ENCODE data around the gene TRIM33. TPM values are rescaled to one million over a fixed set of nuclear protein-coding genes. Genes with fewer than 3 reads are reported as not detected.
"Not testable (repeated sequence)": the region's sequence is repeated elsewhere in the genome, so short reads cannot be mapped to it uniquely, and the experiment has no call there.

The TRIM33 gene
- total RNA-seq, 1 experiment from 2014 or later, result 41.2 TPM

GRCh38 chr1:114423455-114423854 lies 87.5 kb downstream of the TRIM33 start:
- Histone ChIP-seq H3K36me3 (ENCODE audit: control insufficient read depth in 1 of 2, insufficient read depth in 2 of 2, low read length in 2 of 2) (peaks cover 34 to 35% of the 10 kb centered on the region in 2 experiments), H3K27me3 (ENCODE audit: insufficient read depth, low read length) (no peaks in the 10 kb centered on the region), H3K9ac (ENCODE audit: low read length) (no peak overlapping the region), H3K4me1 (ENCODE audit: control insufficient read depth in 1 of 2, insufficient read depth in 2 of 2, low read length in 2 of 2) (no peaks in the 10 kb centered on the region), H3K4me3 (replicated peaks in 1 of 2; ENCODE audit: low read depth in 1 of 2, low read length in 2 of 2) (no peak overlapping the region), H3K9me3 (ENCODE audit: control insufficient read depth in 1 of 2, insufficient read depth in 1 of 2, low read depth in 1 of 2, low read length in 2 of 2) (no peaks in the 10 kb centered on the region), H4K20me1 (ENCODE audit: insufficient read depth) (no peaks in the 10 kb centered on the region), H3K27ac (ENCODE audit: low read depth, low read length) (no peak overlapping the region), H3K79me2 (ENCODE audit: insufficient read depth, low read length) (0 out of 2 replicates have a peak, but pooled peaks cover 5% of the 10 kb centered on the region), H3K9me2 (ENCODE audit: insufficient read depth) (no peaks in the 10 kb centered on the region), H2AFZ (ENCODE audit: low read depth, low read length, poor library complexity, severe bottlenecking) (no peak overlapping the region), H3K4me2 (ENCODE audit: low read length) (no peak overlapping the region)
- ChIA-PET RAD21 (ENCODE audit: low non-redundant PET in 1 of 2, low total read pairs in 2 of 2, uncharacterized antibody in 2 of 2, unreplicated experiment in 2 of 2) (no interaction called here), POLR2A (no interaction called here), CTCF (no interaction called here)
- no TSS peak for BruUV-seq (replicated peaks)
- TF ChIP-seq ZFX (IDR thresholded peaks at IDR 0.05), result no peak
- no peak for TF ChIP-seq POLR2AphosphoS5 (IDR thresholded peaks at IDR 0.05; ENCODE audit: low read depth, low read length)
- no peak for TF ChIP-seq JUND (IDR thresholded peaks at IDR 0.05)
- TF ChIP-seq, protein P1, sequence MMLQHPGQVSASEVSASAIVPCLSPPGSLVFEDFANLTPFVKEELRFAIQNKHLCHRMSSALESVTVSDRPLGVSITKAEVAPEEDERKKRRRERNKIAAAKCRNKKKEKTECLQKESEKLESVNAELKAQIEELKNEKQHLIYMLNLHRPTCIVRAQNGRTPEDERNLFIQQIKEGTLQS (IDR thresholded peaks at IDR 0.05), result no peak
- no peak for TF ChIP-seq ELF1 (IDR thresholded peaks at IDR 0.05; ENCODE audit: borderline replicate concordance, low read depth)
- no peak for TF ChIP-seq ZNF274 (IDR thresholded peaks at IDR 0.05; ENCODE audit: low read depth, low read length)
- no peak for TF ChIP-seq FOSL1 (IDR thresholded peaks at IDR 0.05; ENCODE audit: low read depth)
- no peak for TF ChIP-seq SRF (IDR thresholded peaks at IDR 0.05; ENCODE audit: low read depth)
- TF ChIP-seq SIN3A (IDR thresholded peaks at IDR 0.05; ENCODE audit: low read depth), result no peak
- intact Hi-C loops (cut with micrococcal nuclease), result loop anchor here (10.0 kb wide), 1 partner anchor 449 kb away; the partner anchor contains the start of gene OLFML3
- DNase-seq (ENCODE audit: low read depth, low spot score) (no peak), ATAC-seq (no peak)

DNA sequence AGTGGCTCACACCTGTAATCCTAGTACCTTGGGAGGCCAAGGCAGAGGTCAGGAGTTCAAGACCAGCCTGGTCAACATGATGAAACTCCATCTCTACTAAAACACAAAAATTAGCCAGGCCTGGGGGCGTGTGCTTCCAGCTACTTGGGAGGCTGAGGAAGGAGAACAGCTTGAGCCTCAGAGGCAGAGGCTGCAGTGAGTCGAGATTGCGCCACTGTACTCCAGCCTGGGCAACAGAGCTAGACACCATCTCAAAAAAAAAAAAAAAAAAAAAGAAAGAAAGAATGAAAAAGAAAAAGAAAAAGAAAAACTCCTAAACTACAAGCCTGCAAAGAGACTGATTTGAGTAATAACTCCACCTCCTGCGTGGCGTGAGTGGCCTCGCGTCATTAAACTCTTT lies 92.1 kb downstream of the TRIM33 start:
- H3K9ac ChIP-seq (ENCODE audit: low read length); DNase-seq (ENCODE audit: low read depth, low spot score); H3K9me3 ChIP-seq (ENCODE audit: control insufficient read depth in 1 of 2, insufficient read depth in 1 of 2, low read depth in 1 of 2, low read length in 2 of 2); RAD21 ChIA-PET (ENCODE audit: low non-redundant PET in 1 of 2, low total read pairs in 2 of 2, uncharacterized antibody in 2 of 2, unreplicated experiment in 2 of 2); H3K9me2 ChIP-seq (ENCODE audit: insufficient read depth); CTCF ChIA-PET; H3K4me2 ChIP-seq (ENCODE audit: low read length); H3K27me3 ChIP-seq (ENCODE audit: insufficient read depth, low read length); ATAC-seq; H3K79me2 ChIP-seq (ENCODE audit: insufficient read depth, low read length); H3K27ac ChIP-seq (ENCODE audit: low read depth, low read length); H3K4me3 ChIP-seq (replicated peaks in 1 of 2; ENCODE audit: low read depth in 1 of 2, low read length in 2 of 2); POLR2A ChIA-PET; H3K4me1 ChIP-seq (ENCODE audit: control insufficient read depth in 1 of 2, insufficient read depth in 2 of 2, low read length in 2 of 2); BruUV-seq (replicated peaks); H4K20me1 ChIP-seq (ENCODE audit: insufficient read depth); intact Hi-C loops (cut with micrococcal nuclease); H2AFZ ChIP-seq (ENCODE audit: low read depth, low read length, poor library complexity, severe bottlenecking): not testable (repeated sequence)
- peaks cover 26 to 32% of the 10 kb centered on the region in 2 experiments for H3K36me3 ChIP-seq (ENCODE audit: control insufficient read depth in 1 of 2, insufficient read depth in 2 of 2, low read length in 2 of 2)
